K562 (cell line): Measurements from ENCODE around the gene MAD1L1. TPM values are rescaled to one million over a fixed set of nuclear protein-coding genes. Genes with fewer than 3 reads are reported as not detected.
A peak's percentile ranks its signal among the peaks of the same experiment; 100 is the strongest.

Source experiments
- DMBX1 ChIP-seq: fragments of 250-450 bp; sonication (Bioruptor Pico); IDR thresholded peaks from 2 replicates; pipeline ENCODE4 v1.8.0; 2022; ENCODE audit warnings: inconsistent platforms, mild to moderate bottlenecking, moderate library complexity, borderline replicate concordance
- ILF3 ChIP-seq: fragments of 450-650 bp; IDR thresholded peaks from 2 replicates; pipeline ENCODE4 v1.6.1; 2018; ENCODE audit warnings: antibody characterized with exemption, mild to moderate bottlenecking, moderate library complexity, borderline replicate concordance
- PPARD ChIP-seq: fragments of 250-450 bp; sonication (Bioruptor Pico); IDR thresholded peaks from 2 replicates; pipeline ENCODE4 v1.8.0; 2022; ENCODE audit warnings: inconsistent platforms, mild to moderate bottlenecking, moderate library complexity
- PRDM10 ChIP-seq: fragments of 450-650 bp; IDR thresholded peaks from 2 replicates; pipeline ENCODE4 v1.6.1; 2018; ENCODE audit not compliant: partially characterized antibody
- PYGO2 ChIP-seq: fragments of 450-650 bp; IDR thresholded peaks from 2 replicates; pipeline ENCODE4 v1.6.1; 2016; ENCODE audit warnings: mild to moderate bottlenecking, missing genetic modification characterization, moderate library complexity, missing compliant biosample characterization
- RAD21 ChIP-seq, 2 experiments: fragments of 250-450 bp in 1 of 2; fragments of 450-650 bp in 1 of 2; sonication (Bioruptor Pico) in 1 of 2; formaldehyde crosslinking in 1 of 2; IDR thresholded peaks in 1 of 2; conservative IDR thresholded peaks in 1 of 2; 2 replicates each; pipeline versions ENCODE4 v1.4.0 to v1.8.0; 2020 to 2022; ENCODE audit warnings: mild to moderate bottlenecking in 2 of 2, moderate library complexity in 1 of 2
- RBFOX2 ChIP-seq: fragments of 200-400 bp; formaldehyde crosslinking; IDR thresholded peaks from 2 replicates; pipeline ENCODE4 v1.6.1; 2017; ENCODE audit warnings: low read depth, mild to moderate bottlenecking, low read length, moderate library complexity
- RHOXF2B ChIP-seq: fragments of 250-450 bp; sonication (Bioruptor Pico); conservative IDR thresholded peaks from 2 replicates; pipeline ENCODE4 v1.5.1; 2021
- ZSCAN32 ChIP-seq: fragments of 450-650 bp; formaldehyde crosslinking; IDR thresholded peaks from 2 replicates; pipeline ENCODE4 v1.4.0; 2020; ENCODE audit warnings: mild to moderate bottlenecking, moderate library complexity
- polyA plus RNA-seq, 8 experiments: library from polyadenylated mRNA; depleted of rRNA in 4 of 8; stranded (reverse) in 5 of 8; unstranded in 3 of 8; fragments of >200 nt; fragmentation: Nextera tagmentation in 2 of 8; fragmentation: Illumina TruSeq in 1 of 8; extraction: Ambion mirVana in 2 of 8; extraction: Trizol in 1 of 8; gene quantifications; 2 replicates each; pipeline versions ENCODE4 v1.2.1 to v1.2.3, GENCODE V29; 2011 to 2014; ENCODE audit warnings: inconsistent platforms in 1 of 8, missing spikeins in 1 of 8
- total RNA-seq, 7 experiments: library from RNA; depleted of rRNA in 6 of 7; stranded (reverse); fragments of >200 nt in 6 of 7; fragmentation: Illumina TruSeq in 2 of 7; extraction: Trizol in 2 of 7; gene quantifications; 2 replicates each; pipeline versions ENCODE4 v1.2.1 to v1.2.3, GENCODE V29; 2011 to 2021; ENCODE audit warnings: low replicate concordance in 1 of 7
- TF ChIP-seq, protein P1 (sequence below), 2 experiments: fragments of 450-650 bp; formaldehyde crosslinking in 1 of 2; IDR thresholded peaks; 2 replicates each; pipeline versions ENCODE4 v1.4.0 to v1.6.1; 2014 to 2020; ENCODE audit warnings: mild to moderate bottlenecking in 2 of 2, borderline replicate concordance in 1 of 2, low read depth in 1 of 2
- TF ChIP-seq, protein P2 (sequence below): fragments of 450-650 bp; IDR thresholded peaks from 2 replicates; pipeline ENCODE4 v1.6.1; 2018; ENCODE audit warnings: mild to moderate bottlenecking, low read depth; ENCODE audit not compliant: partially characterized antibody

Gene MAD1L1
- total and polyA plus RNA-seq, 9 of the 15 experiments (the other 6 are each of a cell fraction or from before 2014, with no cell fraction given) = 1.7 to 89.7 (median 18.0) TPM

DNA sequence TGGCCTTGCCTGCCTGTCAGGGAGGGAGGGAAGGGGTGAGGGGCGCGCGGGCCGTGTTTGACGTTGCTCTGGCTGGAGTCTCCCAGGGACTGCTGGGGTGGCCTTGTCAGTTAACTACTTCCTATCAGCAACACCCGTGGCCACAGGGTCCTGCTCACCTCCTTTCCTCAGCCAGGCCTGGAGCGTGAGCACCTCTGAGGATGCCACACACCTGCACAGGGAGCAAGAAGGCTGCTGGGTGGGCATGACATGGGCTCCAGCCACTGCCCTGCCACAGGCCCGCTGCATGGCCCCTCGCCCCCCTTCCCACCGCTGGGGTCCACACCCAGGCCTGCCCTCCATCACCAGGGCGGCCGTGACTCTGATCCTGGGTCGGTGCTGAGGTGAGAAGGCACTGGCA is 350.3 kb downstream of the MAD1L1 start (continued):
- TF ChIP-seq, protein P1, sequence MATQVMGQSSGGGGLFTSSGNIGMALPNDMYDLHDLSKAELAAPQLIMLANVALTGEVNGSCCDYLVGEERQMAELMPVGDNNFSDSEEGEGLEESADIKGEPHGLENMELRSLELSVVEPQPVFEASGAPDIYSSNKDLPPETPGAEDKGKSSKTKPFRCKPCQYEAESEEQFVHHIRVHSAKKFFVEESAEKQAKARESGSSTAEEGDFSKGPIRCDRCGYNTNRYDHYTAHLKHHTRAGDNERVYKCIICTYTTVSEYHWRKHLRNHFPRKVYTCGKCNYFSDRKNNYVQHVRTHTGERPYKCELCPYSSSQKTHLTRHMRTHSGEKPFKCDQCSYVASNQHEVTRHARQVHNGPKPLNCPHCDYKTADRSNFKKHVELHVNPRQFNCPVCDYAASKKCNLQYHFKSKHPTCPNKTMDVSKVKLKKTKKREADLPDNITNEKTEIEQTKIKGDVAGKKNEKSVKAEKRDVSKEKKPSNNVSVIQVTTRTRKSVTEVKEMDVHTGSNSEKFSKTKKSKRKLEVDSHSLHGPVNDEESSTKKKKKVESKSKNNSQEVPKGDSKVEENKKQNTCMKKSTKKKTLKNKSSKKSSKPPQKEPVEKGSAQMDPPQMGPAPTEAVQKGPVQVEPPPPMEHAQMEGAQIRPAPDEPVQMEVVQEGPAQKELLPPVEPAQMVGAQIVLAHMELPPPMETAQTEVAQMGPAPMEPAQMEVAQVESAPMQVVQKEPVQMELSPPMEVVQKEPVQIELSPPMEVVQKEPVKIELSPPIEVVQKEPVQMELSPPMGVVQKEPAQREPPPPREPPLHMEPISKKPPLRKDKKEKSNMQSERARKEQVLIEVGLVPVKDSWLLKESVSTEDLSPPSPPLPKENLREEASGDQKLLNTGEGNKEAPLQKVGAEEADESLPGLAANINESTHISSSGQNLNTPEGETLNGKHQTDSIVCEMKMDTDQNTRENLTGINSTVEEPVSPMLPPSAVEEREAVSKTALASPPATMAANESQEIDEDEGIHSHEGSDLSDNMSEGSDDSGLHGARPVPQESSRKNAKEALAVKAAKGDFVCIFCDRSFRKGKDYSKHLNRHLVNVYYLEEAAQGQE (IDR thresholded peaks at IDR 0.05; ENCODE audit: borderline replicate concordance) = no peak
- TF ChIP-seq, protein P1 (CRISPR knock-in tag; IDR thresholded peaks at IDR 0.05; ENCODE audit: low read depth) = 0 out of 2 replicates have a peak, but pooled peaks have one; percentile 31
- no peak for TF ChIP-seq PRDM10
- no peak for TF ChIP-seq ILF3
- no peak for TF ChIP-seq PPARD (CRISPR knock-in tag)
- no peak for TF ChIP-seq ZSCAN32 (CRISPR knock-in tag)
- TF ChIP-seq DMBX1 = no peak; the same call in 1 of the 2 replicates
- no peak for TF ChIP-seq PYGO2 (tag)
- no peak for TF ChIP-seq RAD21 (CRISPR knock-in tag; conservative IDR thresholded peaks at IDR 0.05 in 1 of 2, IDR thresholded peaks at IDR 0.05 in 1 of 2)
- peak; percentile 39; the same call in 1 of the 2 replicates for TF ChIP-seq RBFOX2
- TF ChIP-seq RHOXF2B (CRISPR knock-in tag) = 0 out of 2 replicates have a peak, but pooled peaks have one; percentile 32
- TF ChIP-seq, protein P2, sequence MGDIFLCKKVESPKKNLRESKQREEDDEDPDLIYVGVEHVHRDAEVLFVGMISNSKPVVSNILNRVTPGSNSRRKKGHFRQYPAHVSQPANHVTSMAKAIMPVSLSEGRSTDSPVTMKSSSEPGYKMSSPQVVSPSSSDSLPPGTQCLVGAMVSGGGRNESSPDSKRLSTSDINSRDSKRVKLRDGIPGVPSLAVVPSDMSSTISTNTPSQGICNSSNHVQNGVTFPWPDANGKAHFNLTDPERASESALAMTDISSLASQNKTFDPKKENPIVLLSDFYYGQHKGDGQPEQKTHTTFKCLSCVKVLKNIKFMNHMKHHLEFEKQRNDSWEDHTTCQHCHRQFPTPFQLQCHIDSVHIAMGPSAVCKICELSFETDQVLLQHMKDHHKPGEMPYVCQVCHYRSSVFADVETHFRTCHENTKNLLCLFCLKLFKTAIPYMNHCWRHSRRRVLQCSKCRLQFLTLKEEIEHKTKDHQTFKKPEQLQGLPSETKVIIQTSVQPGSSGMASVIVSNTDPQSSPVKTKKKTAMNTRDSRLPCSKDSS = no peak
